Mesenchymal stem cell (in vitro differentiated cells and primary cell): ENCODE data around the gene BST2.

ENCODE experiments used
- DNase-seq: peaks from one replicate; pipeline ENCODE4 v3.0.0-alpha.2; 2013
- H2AFZ ChIP-seq: one replicate; pipeline ENCODE4 v1.6.1; 2013; ENCODE audit warnings: low read depth, mild to moderate bottlenecking, control low read depth, inconsistent platforms, low read length, moderate library complexity
- H2AK5ac ChIP-seq: 2 replicates; pipeline ENCODE4 v1.6.1; 2013; ENCODE audit warnings: low read length, moderate library complexity, mild to moderate bottlenecking, inconsistent platforms; ENCODE audit not compliant: severe bottlenecking
- H2BK120ac ChIP-seq: one replicate; pipeline ENCODE4 v1.6.1; 2013; ENCODE audit warnings: low read depth, mild to moderate bottlenecking, inconsistent platforms, low read length, moderate library complexity
- H2BK12ac ChIP-seq, 2 experiments: one replicate each; pipeline ENCODE4 v1.6.1; 2013; ENCODE audit warnings: inconsistent platforms in 2 of 2, low read length in 2 of 2, mild to moderate bottlenecking in 2 of 2, moderate library complexity in 2 of 2, control low read depth in 1 of 2
- H2BK15ac ChIP-seq: one replicate; pipeline ENCODE4 v1.6.1; 2013; ENCODE audit warnings: mild to moderate bottlenecking, low read depth, inconsistent platforms; ENCODE audit not compliant: poor library complexity, severe bottlenecking
- H2BK5ac ChIP-seq: 2 replicates; pipeline ENCODE4 v1.6.1; 2013; ENCODE audit warnings: low read depth, mild to moderate bottlenecking, low read length, control low read depth, inconsistent platforms; ENCODE audit not compliant: poor library complexity, severe bottlenecking
- H3K14ac ChIP-seq, 2 experiments: one replicate each; pipeline ENCODE4 v1.6.1; 2013; ENCODE audit warnings: inconsistent platforms in 2 of 2, low read length in 2 of 2, control low read depth in 1 of 2, mild to moderate bottlenecking in 1 of 2, moderate library complexity in 1 of 2
- H3K18ac ChIP-seq, 2 experiments: one replicate each; pipeline ENCODE4 v1.6.1; 2013; ENCODE audit warnings: inconsistent platforms in 2 of 2, low read length in 2 of 2, control low read depth in 1 of 2, low read depth in 1 of 2, mild to moderate bottlenecking in 1 of 2
- H3K23ac ChIP-seq, 2 experiments: one replicate each; pipeline ENCODE4 v1.6.1; 2013; ENCODE audit warnings: inconsistent platforms in 2 of 2, low read length in 2 of 2, mild to moderate bottlenecking in 2 of 2, moderate library complexity in 2 of 2, control low read depth in 1 of 2
- H3K27ac ChIP-seq: 2 replicates; pipeline ENCODE4 v1.5.1; 2013; ENCODE audit warnings: mild to moderate bottlenecking, moderate library complexity, low read length, control low read depth, inconsistent platforms; ENCODE audit not compliant: poor library complexity, severe bottlenecking
- H3K27me3 ChIP-seq, 2 experiments: 2 replicates each; pipeline versions ENCODE4 v1.6.1 to v1.7.0; 2013; ENCODE audit warnings: low read length in 2 of 2, mild to moderate bottlenecking in 2 of 2, moderate library complexity in 2 of 2, control low read depth in 1 of 2, inconsistent platforms in 1 of 2; ENCODE audit not compliant: control insufficient read depth in 1 of 2, insufficient read depth in 1 of 2
- H3K36me3 ChIP-seq, 2 experiments: 2 replicates each; pipeline versions ENCODE4 v1.6.1 to v1.7.0; 2013; ENCODE audit warnings: low read length in 2 of 2, control low read depth in 1 of 2, inconsistent platforms in 1 of 2, low read depth in 1 of 2, mild to moderate bottlenecking in 1 of 2; ENCODE audit not compliant: insufficient read depth in 2 of 2, control insufficient read depth in 1 of 2
- H3K4ac ChIP-seq, 2 experiments: one replicate each; pipeline ENCODE4 v1.6.1; 2013; ENCODE audit warnings: inconsistent platforms in 2 of 2, low read length in 2 of 2, mild to moderate bottlenecking in 2 of 2, moderate library complexity in 2 of 2, control low read depth in 1 of 2, low read depth in 1 of 2
- H3K4me1 ChIP-seq: 2 replicates; pipeline ENCODE4 v1.6.1; 2013; ENCODE audit warnings: low read depth, low read length, control low read depth; ENCODE audit not compliant: control insufficient read depth, insufficient read depth
- H3K4me2 ChIP-seq: 2 replicates; pipeline ENCODE4 v1.6.1; 2013; ENCODE audit warnings: low read length, mild to moderate bottlenecking, inconsistent platforms; ENCODE audit not compliant: poor library complexity, severe bottlenecking
- H3K4me3 ChIP-seq, 2 experiments: 2 replicates each; pipeline versions ENCODE4 v1.5.1 to v1.7.0; 2013; ENCODE audit warnings: low read length in 2 of 2, mild to moderate bottlenecking in 2 of 2, control low read depth in 1 of 2, low read depth in 1 of 2; ENCODE audit not compliant: insufficient read depth in 1 of 2
- H3K79me1 ChIP-seq: replicated peaks from 2 replicates; pipeline ENCODE4 v1.6.1; 2013; ENCODE audit warnings: mild to moderate bottlenecking, control low read depth, low read length, inconsistent platforms; ENCODE audit not compliant: poor library complexity, severe bottlenecking
- H3K9ac ChIP-seq: 2 replicates; pipeline ENCODE4 v1.7.0; 2013; ENCODE audit warnings: mild to moderate bottlenecking, low read length, moderate library complexity
- H3K9me3 ChIP-seq: 2 replicates; pipeline ENCODE4 v1.7.0; 2013; ENCODE audit warnings: mild to moderate bottlenecking, low read length; ENCODE audit not compliant: control insufficient read depth
- H4K8ac ChIP-seq: one replicate; pipeline ENCODE4 v1.6.1; 2013; ENCODE audit warnings: inconsistent platforms, mild to moderate bottlenecking, low read length, moderate library complexity
- H4K91ac ChIP-seq: one replicate; pipeline ENCODE4 v1.6.1; 2013; ENCODE audit warnings: mild to moderate bottlenecking, low read length, inconsistent platforms
- WGBS: methylation state at CpG from one replicate; pipeline ENCODE4 v1.1.7; 2013; ENCODE audit warnings: mixed read lengths; 5-methylcytosine and 5-hydroxymethylcytosine counted together

The BST2 gene

GRCh38 chr19:17398902-17399527 is 6.4 kb downstream of the BST2 start:
- no peak overlapping the region for H3K4me2 ChIP-seq
- H3K23ac ChIP-seq, result no peak overlapping the region
- no peak overlapping the region for H2BK120ac ChIP-seq

GRCh38 chr19:17394891-17395415 is 10.5 kb downstream of the BST2 start:
- no peak overlapping the region for H3K14ac ChIP-seq
- WGBS, result 21% methylated on average over 17 of the region's 19 CpGs
- H3K23ac ChIP-seq, result no peak overlapping the region
- H2BK5ac ChIP-seq, result no peak overlapping the region
- no peaks in the 10 kb centered on the region for H3K79me1 ChIP-seq
- H2BK15ac ChIP-seq, result no peak overlapping the region
- peak; percentile 69 for DNase-seq
- peak overlapping the region; percentile 5 to 59 for H3K18ac ChIP-seq
- no peak overlapping the region for H3K4me3 ChIP-seq
- H3K4me1 ChIP-seq, result peaks cover 10% of the 10 kb centered on the region
- H3K9me3 ChIP-seq, result no peaks in the 10 kb centered on the region
- peak overlapping the region; percentile 32 for H3K9ac ChIP-seq
- H2BK120ac ChIP-seq, result no peak overlapping the region
- peaks cover 8 to 23% of the 10 kb centered on the region in 2 experiments for H3K27me3 ChIP-seq
- H3K4me2 ChIP-seq, result no peak overlapping the region
- peak overlapping the region in 1 of 2 experiments; percentile 67 for H3K4ac ChIP-seq
- H2AK5ac ChIP-seq, result no peak overlapping the region
- H3K27ac ChIP-seq, result no peak overlapping the region
- H2BK12ac ChIP-seq, result peak overlapping the region in 1 of 2 experiments; percentile 86
- H4K8ac ChIP-seq, result peak overlapping the region; percentile 97
- H3K36me3 ChIP-seq, result no peaks in the 10 kb centered on the region
- peak overlapping the region; percentile 59 for H4K91ac ChIP-seq
- H2AFZ ChIP-seq, result no peak overlapping the region

More at GRCh38 chr19:17398902-17399527, 6.4 kb downstream of the BST2 start:
- Histone ChIP-seq H2BK15ac (no peak overlapping the region), H3K9ac (no peak overlapping the region), H3K18ac (no peak overlapping the region), H4K91ac (no peak overlapping the region), H2AK5ac (no peak overlapping the region), H3K79me1 (no peaks in the 10 kb centered on the region), H3K9me3 (no peaks in the 10 kb centered on the region), H3K4me1 (peaks cover 6% of the 10 kb centered on the region), H3K36me3 (no peaks in the 10 kb centered on the region), H2AFZ (no peak overlapping the region), H2BK12ac (no peak overlapping the region), H4K8ac (no peak overlapping the region), H3K14ac (no peak overlapping the region), H3K27ac (no peak overlapping the region), H3K27me3 (peaks cover 10 to 14% of the 10 kb centered on the region in 2 experiments), H2BK5ac (no peak overlapping the region), H3K4ac (no peak overlapping the region), H3K4me3 (no peak overlapping the region)
- DNase-seq, result no peak
- WGBS, result 77% methylated on average over 8 of the region's 8 CpGs

GRCh38 chr19:17393914-17394313 is 11.5 kb downstream of the BST2 start, which contains the start of gene CCDC194:
Gene CCDC194, minus strand, starts transcription at chr19:17394196. Its CDS starts 38 bp downstream, at chr19:17394158.
- no peak within 1 kb of the TSS for H4K8ac ChIP-seq
- H3K27me3 ChIP-seq, result peaks cover 12 to 26% of the 10 kb centered on the region in 2 experiments
- no peak within 1 kb of the TSS for H3K27ac ChIP-seq
- peaks cover 10% of the 10 kb centered on the region for H3K4me1 ChIP-seq
- no peak within 1 kb of the TSS for H3K18ac ChIP-seq
- no peak within 1 kb of the TSS for H3K4ac ChIP-seq
- no peak within 1 kb of the TSS for H2AK5ac ChIP-seq
- H3K79me1 ChIP-seq, result no peaks in the 10 kb centered on the region
- no peak within 1 kb of the TSS for H2BK15ac ChIP-seq
- H3K14ac ChIP-seq, result no peak within 1 kb of the TSS
- no peak for DNase-seq
- H4K91ac ChIP-seq, result peak within 1 kb of the TSS; percentile 22
- H3K9ac ChIP-seq, result no peak within 1 kb of the TSS
- no peak within 1 kb of the TSS for H2AFZ ChIP-seq
- no peak within 1 kb of the TSS for H3K4me3 ChIP-seq
- no peak within 1 kb of the TSS for H2BK120ac ChIP-seq
- peak within 1 kb of the TSS in 1 of 2 experiments; percentile 16 for H2BK12ac ChIP-seq
- WGBS, result 94% methylated on average over 41 of the region's 41 CpGs
- H2BK5ac ChIP-seq, result no peak within 1 kb of the TSS
- no peak within 1 kb of the TSS for H3K23ac ChIP-seq
- H3K36me3 ChIP-seq, result no peaks in the 10 kb centered on the region
- H3K9me3 ChIP-seq, result peaks cover 5% of the 10 kb centered on the region
- H3K4me2 ChIP-seq, result no peak within 1 kb of the TSS

GRCh38 chr19:17393002-17393401 is 12.4 kb downstream of the BST2 start:
- DNase-seq, result no peak
- Histone ChIP-seq H2AK5ac (no peak overlapping the region), H3K36me3 (no peaks in the 10 kb centered on the region), H4K8ac (no peak overlapping the region), H2AFZ (no peak overlapping the region), H2BK5ac (no peak overlapping the region), H2BK120ac (no peak overlapping the region), H3K27ac (no peak overlapping the region), H3K4me1 (peaks cover 10% of the 10 kb centered on the region), H3K4me3 (no peak overlapping the region), H3K14ac (no peak overlapping the region), H3K27me3 (peaks cover 12 to 26% of the 10 kb centered on the region in 2 experiments), H3K79me1 (no peaks in the 10 kb centered on the region), H2BK15ac (no peak overlapping the region), H4K91ac (no peak overlapping the region), H3K4ac (no peak overlapping the region), H2BK12ac (no peak overlapping the region), H3K9me3 (peaks cover 5% of the 10 kb centered on the region), H3K23ac (no peak overlapping the region), H3K18ac (no peak overlapping the region), H3K4me2 (no peak overlapping the region), H3K9ac (no peak overlapping the region)
- 83% methylated on average over 2 of the region's 2 CpGs for WGBS
